Measurements from ENCODE around the gene TMED1. TPM values are rescaled to one million over a fixed set of nuclear protein-coding genes. Genes with fewer than 3 reads are reported as not detected.

Gene TMED1
- total and polyA plus RNA-seq, 2 of the 4 experiments (the other 2 are of a cell fraction): 37.6 to 41.4 TPM

- no peak for ATAC-seq (ENCODE audit: low read depth)
- Histone ChIP-seq H4K8ac (ENCODE audit: low read depth in 2 of 2, low read length in 2 of 2) (no peak overlapping the region), H3K9me1 (ENCODE audit: insufficient read depth, low read length) (peaks cover 32% of the 10 kb centered on the region), H2BK20ac (ENCODE audit: low read depth, low read length) (no peak overlapping the region), H4K91ac (ENCODE audit: insufficient read depth, low read depth, low read length) (no peak overlapping the region), H3K4me3 (ENCODE audit: insufficient read depth, low read depth, low read length) (no peak overlapping the region), H4K20me1 (ENCODE audit: insufficient read depth, low read length) (peaks cover 70% of the 10 kb centered on the region), H2AK5ac (ENCODE audit: low read depth, low read length) (no peak overlapping the region), H3K14ac (replicated peaks; ENCODE audit: low read depth, low read length) (no peak overlapping the region), H3K9me3 (ENCODE audit: control insufficient read depth, insufficient read depth, low read length) (no peaks in the 10 kb centered on the region), H3K27me3 (ENCODE audit: control insufficient read depth, insufficient read depth, low read length) (no peaks in the 10 kb centered on the region), H3K27ac (ENCODE audit: insufficient read depth, low read length) (no peak overlapping the region), H2BK5ac (ENCODE audit: low read depth, low read length, poor library complexity, severe bottlenecking) (no peak overlapping the region), H4K5ac (ENCODE audit: low read depth, low read length) (no peak overlapping the region), H3K36me3 (ENCODE audit: control insufficient read depth, insufficient read depth, low read length) (no peaks in the 10 kb centered on the region), H3K4me1 (ENCODE audit: control insufficient read depth, insufficient read depth, low read length) (peaks cover 12% of the 10 kb centered on the region), H3K18ac (ENCODE audit: low read depth, low read length) (no peak overlapping the region), H3K56ac (ENCODE audit: extremely low read depth, insufficient read depth, low read length) (no peak overlapping the region), H3K4me2 (ENCODE audit: low read depth, low read length) (no peak overlapping the region), H2BK15ac (ENCODE audit: low read depth, low read length) (no peak overlapping the region), H3K23ac (ENCODE audit: low read depth, low read length) (no peak overlapping the region), H3K9ac (ENCODE audit: low read depth, low read length) (no peak overlapping the region), H2AK9ac (replicated peaks; ENCODE audit: low read depth, low read length, poor library complexity) (peak overlapping the region; percentile 46), H2AFZ (replicated peaks; ENCODE audit: low read length, poor library complexity) (no peak overlapping the region), H2BK120ac (ENCODE audit: low read depth, low read length) (no peak overlapping the region), H3K4ac (ENCODE audit: low read depth, low read length) (no peak overlapping the region), H3K79me1 (ENCODE audit: low read depth in 1 of 2, low read length in 2 of 2) (peaks cover 22 to 93% of the 10 kb centered on the region in 2 experiments)
- no peak for DNase-seq
- in situ Hi-C loops (cut with MboI; ENCODE audit: low sequenced_read_pairs): no loop called here
- intact Hi-C loops (cut with micrococcal nuclease): no loop called here
- dilution Hi-C loops (cut with HindIII; ENCODE audit: low sequenced_read_pairs, unreplicated experiment): no loop called here
- ChIA-PET CTCF (interaction anchor here (2.7 kb wide), 1 partner anchor 11 kb away, joined by 9 read pairs; the partner anchor contains the start of gene CARM1), POLR2A (ENCODE audit: unreplicated experiment) (no interaction called here)
- 57% methylated on average over 3 of the region's 9 CpGs; no CpG with 5 or more reads in 1 of the 2 experiments for WGBS, 2 experiments (ENCODE audit: extremely low coverage in 2 of 2, insufficient read length in 1 of 2)
- TF ChIP-seq MAFK (IDR thresholded peaks at IDR 0.05; ENCODE audit: low read depth, low read length) (no peak), FOS (IDR thresholded peaks at IDR 0.05; ENCODE audit: low read depth, low read length) (no peak), NFE2L2 (IDR thresholded peaks at IDR 0.05; ENCODE audit: low read depth, low read length) (no peak), ELK1 (IDR thresholded peaks at IDR 0.05; ENCODE audit: borderline replicate concordance, low read depth, low read length) (no peak), BHLHE40 (IDR thresholded peaks at IDR 0.05; ENCODE audit: low read depth, low read length) (no peak), RAD21 (IDR thresholded peaks at IDR 0.05; ENCODE audit: low read length) (no peak), RCOR1 (IDR thresholded peaks at IDR 0.05; ENCODE audit: insufficient replicate concordance, low read length) (no peak), MAZ (IDR thresholded peaks at IDR 0.05; ENCODE audit: borderline replicate concordance, low read depth, low read length) (no peak), CHD1 (IDR thresholded peaks at IDR 0.05; ENCODE audit: low read depth, low read length) (no peak), USF2 (IDR thresholded peaks at IDR 0.05; ENCODE audit: low read depth, low read length) (no peak), CTCF (conservative IDR thresholded peaks at IDR 0.05; ENCODE audit: low read depth, low read length) (no peak), SMC3 (IDR thresholded peaks at IDR 0.05; ENCODE audit: low read depth, low read length) (no peak), MXI1 (IDR thresholded peaks at IDR 0.05; ENCODE audit: borderline replicate concordance, low read depth, low read length) (no peak), POLR2A (IDR thresholded peaks at IDR 0.05; ENCODE audit: low read depth, low read length) (no peak), CEBPB (IDR thresholded peaks at IDR 0.05; ENCODE audit: low read depth, low read length) (no peak), RFX5 (IDR thresholded peaks at IDR 0.05; ENCODE audit: low read depth, low read length) (no peak)
- BruUV-seq (replicated peaks): no TSS peak
Measured at GRCh38 chr19:10882108-10882457, 46.1 kb upstream of the TMED1 start.
